ENCODE measurements around the gene KCNJ1. TPM values are rescaled to one million over a fixed set of nuclear protein-coding genes. Genes with fewer than 3 reads are reported as not detected.

KCNJ1 gene
- total RNA-seq, 2 donors from 2014 or later: not detected

- TF ChIP-seq, protein P1, sequence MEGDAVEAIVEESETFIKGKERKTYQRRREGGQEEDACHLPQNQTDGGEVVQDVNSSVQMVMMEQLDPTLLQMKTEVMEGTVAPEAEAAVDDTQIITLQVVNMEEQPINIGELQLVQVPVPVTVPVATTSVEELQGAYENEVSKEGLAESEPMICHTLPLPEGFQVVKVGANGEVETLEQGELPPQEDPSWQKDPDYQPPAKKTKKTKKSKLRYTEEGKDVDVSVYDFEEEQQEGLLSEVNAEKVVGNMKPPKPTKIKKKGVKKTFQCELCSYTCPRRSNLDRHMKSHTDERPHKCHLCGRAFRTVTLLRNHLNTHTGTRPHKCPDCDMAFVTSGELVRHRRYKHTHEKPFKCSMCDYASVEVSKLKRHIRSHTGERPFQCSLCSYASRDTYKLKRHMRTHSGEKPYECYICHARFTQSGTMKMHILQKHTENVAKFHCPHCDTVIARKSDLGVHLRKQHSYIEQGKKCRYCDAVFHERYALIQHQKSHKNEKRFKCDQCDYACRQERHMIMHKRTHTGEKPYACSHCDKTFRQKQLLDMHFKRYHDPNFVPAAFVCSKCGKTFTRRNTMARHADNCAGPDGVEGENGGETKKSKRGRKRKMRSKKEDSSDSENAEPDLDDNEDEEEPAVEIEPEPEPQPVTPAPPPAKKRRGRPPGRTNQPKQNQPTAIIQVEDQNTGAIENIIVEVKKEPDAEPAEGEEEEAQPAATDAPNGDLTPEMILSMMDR (IDR thresholded peaks at IDR 0.05): no peak
- no peak for TF ChIP-seq POLR2A (IDR thresholded peaks at IDR 0.05)
- no peaks in the 10 kb centered on the region for H3K27me3 ChIP-seq
- 79 to 84% methylated on average over 28 to 29 of the region's 29 CpGs for WGBS, 2 donors
Measured at GRCh38 chr11:128901653-128902514, 34.8 kb upstream of the KCNJ1 start.

GRCh38 chr11:128900468-128900867 lies 33.4 kb upstream of the KCNJ1 start:
- Histone ChIP-seq H3K27me3 (no peaks in the 10 kb centered on the region), H3K4me3 (no peak overlapping the region), H3K9me3 (no peaks in the 10 kb centered on the region), H3K4me1 (peaks cover 81% of the 10 kb centered on the region), H3K36me3 (replicated peaks in 1 of 2; ENCODE audit: insufficient read depth in 1 of 2, low read depth in 2 of 2) (no peaks in the 10 kb centered on the region), H3K27ac (peak overlapping the region in 3 of 4 donors; percentile 12 to 34 (median 23))
- no peak for TF ChIP-seq POLR2A (IDR thresholded peaks at IDR 0.05)
- TF ChIP-seq, protein P1 (IDR thresholded peaks at IDR 0.05): no peak
- 13 to 23% methylated on average over 4 of the region's 4 CpGs for WGBS, 2 donors
- peak; percentile 54 to 74 (median 56) for DNase-seq
- ATAC-seq: peak; percentile 53
- intact Hi-C loops (cut with DNase I): no loop called here

More at GRCh38 chr11:128901653-128902514, 34.8 kb upstream of the KCNJ1 start:
- H3K9me3 ChIP-seq: no peaks in the 10 kb centered on the region
- no peak for ATAC-seq
- no peak overlapping the region for H3K4me3 ChIP-seq
- intact Hi-C loops (cut with DNase I): no loop called here
- peaks cover 76% of the 10 kb centered on the region for H3K4me1 ChIP-seq
- DNase-seq: no peak
- H3K27ac ChIP-seq: no peak overlapping the region
- no peaks in the 10 kb centered on the region for H3K36me3 ChIP-seq (replicated peaks in 1 of 2; ENCODE audit: insufficient read depth in 1 of 2, low read depth in 2 of 2)

- intact Hi-C loops (cut with DNase I): no loop called here
- H3K27ac ChIP-seq: peak overlapping the region in 1 of 4 donors; percentile 25
- H3K36me3 ChIP-seq (replicated peaks in 1 of 2; ENCODE audit: insufficient read depth in 1 of 2, low read depth in 2 of 2): no peaks in the 10 kb centered on the region
- H3K4me1 ChIP-seq: peaks cover 83% of the 10 kb centered on the region
- TF ChIP-seq, protein P1 (IDR thresholded peaks at IDR 0.05): no peak
- no peak for TF ChIP-seq POLR2A (IDR thresholded peaks at IDR 0.05)
- H3K4me3 ChIP-seq: no peak overlapping the region
- DNase-seq: peak; percentile 56 to 77 (median 66)
- WGBS, 2 donors: 73 to 77% methylated on average over 13 of the region's 13 CpGs
- no peaks in the 10 kb centered on the region for H3K9me3 ChIP-seq
- ATAC-seq: no peak
- H3K27me3 ChIP-seq: no peaks in the 10 kb centered on the region
Measured at GRCh38 chr11:128898580-128899344, 31.7 kb upstream of the KCNJ1 start.

- TF ChIP-seq, protein P1 (IDR thresholded peaks at IDR 0.05): no peak
- no peak for TF ChIP-seq POLR2A (IDR thresholded peaks at IDR 0.05)
- DNase-seq (no peak), ATAC-seq (no peak)
- Histone ChIP-seq H3K27ac (peak overlapping the region in 2 of 4 donors; percentile 5 to 25), H3K4me3 (no peak overlapping the region), H3K36me3 (replicated peaks in 1 of 2; ENCODE audit: insufficient read depth in 1 of 2, low read depth in 2 of 2) (no peaks in the 10 kb centered on the region), H3K4me1 (peaks cover 87% of the 10 kb centered on the region), H3K27me3 (no peaks in the 10 kb centered on the region), H3K9me3 (no peaks in the 10 kb centered on the region)
- WGBS, 2 donors: 43 to 67% methylated on average over 1 of the region's 1 CpG
- intact Hi-C loops (cut with DNase I): no loop called here
Measured at GRCh38 chr11:128897826-128898225, 30.7 kb upstream of the KCNJ1 start.
